Erythroblast (primary cell): ENCODE measurements around the gene PPT2.
A peak's percentile ranks its signal among the peaks of the same experiment; 100 is the strongest.

Source experiments
- DNase-seq, 2 experiments: peaks; one replicate each; lab custom pipeline; 2025; lab: John Stamatoyannopoulos, UW
- GATA1 ChIP-seq: IDR thresholded peaks from 2 replicates; pipeline ENCODE4 v1.6.1; 2011; ENCODE audit warnings: low read depth, mild to moderate bottlenecking, control low read depth, low read length, moderate library complexity
- POLR2A ChIP-seq: IDR thresholded peaks from 2 replicates; pipeline ENCODE4 v1.6.1; 2011; ENCODE audit warnings: mild to moderate bottlenecking, low read length

Gene PPT2

DNA sequence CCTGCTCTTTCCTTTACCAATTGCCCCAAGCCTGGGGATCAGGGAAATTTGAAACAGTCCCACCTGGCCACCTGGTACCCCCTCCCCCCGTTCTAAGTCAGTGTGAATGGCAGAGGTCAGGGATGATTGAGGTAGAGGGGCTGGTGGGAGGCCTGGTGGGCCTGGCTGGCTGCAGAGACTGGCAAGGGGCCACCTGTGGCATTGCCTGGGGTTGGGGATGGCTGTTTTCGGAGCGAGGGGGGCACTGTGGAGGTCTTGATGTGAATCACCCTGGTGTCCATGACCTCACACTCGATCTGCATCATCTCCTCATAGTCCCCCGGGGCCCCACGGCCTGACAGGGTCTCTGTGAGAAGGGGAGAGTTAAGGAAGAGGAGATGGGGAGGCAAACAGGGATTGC is 38.3 kb upstream of the PPT2 start:
- TF ChIP-seq GATA1 (no peak), POLR2A (no peak)
- DNase-seq, result no peak

DNA sequence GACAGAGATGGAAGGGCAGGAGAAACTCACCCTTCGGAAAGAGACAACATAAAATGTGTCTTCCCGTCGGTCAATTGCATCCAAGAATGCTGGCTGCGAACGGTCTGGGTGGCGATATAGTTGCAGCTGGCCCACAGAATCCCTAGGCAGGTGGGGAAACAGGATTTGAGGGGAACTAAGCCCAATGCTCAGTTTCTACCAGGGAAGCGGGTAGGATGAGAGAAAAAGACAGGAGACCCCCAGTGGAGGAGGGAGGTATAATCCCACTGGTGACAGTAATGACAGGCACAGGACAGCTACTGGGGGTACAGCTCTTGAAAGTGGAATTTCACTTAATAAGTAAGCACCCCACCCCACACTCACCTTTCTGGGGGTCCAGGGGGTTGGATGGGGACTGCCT is 37.3 kb upstream of the PPT2 start:
- peak; percentile 27 to 51 for DNase-seq
- no peak for TF ChIP-seq POLR2A

- TF ChIP-seq GATA1 (no peak), POLR2A (no peak)
- no peak for DNase-seq
Observed at GRCh38 chr6:32117461-32117860, 36.5 kb upstream of the PPT2 start.

- DNase-seq, result peak; percentile 86 to 91
- TF ChIP-seq POLR2A (no peak), GATA1 (no peak)
Observed at GRCh38 chr6:32118782-32119628, 34.9 kb upstream of the PPT2 start.

- DNase-seq, result no peak
- no peak for TF ChIP-seq POLR2A
- no peak for TF ChIP-seq GATA1
Observed at GRCh38 chr6:32120573-32121059, 33.3 kb upstream of the PPT2 start.

GRCh38 chr6:32123681-32124080 is 30.3 kb upstream of the PPT2 start:
- TF ChIP-seq GATA1 (no peak), POLR2A (no peak)

DNA sequence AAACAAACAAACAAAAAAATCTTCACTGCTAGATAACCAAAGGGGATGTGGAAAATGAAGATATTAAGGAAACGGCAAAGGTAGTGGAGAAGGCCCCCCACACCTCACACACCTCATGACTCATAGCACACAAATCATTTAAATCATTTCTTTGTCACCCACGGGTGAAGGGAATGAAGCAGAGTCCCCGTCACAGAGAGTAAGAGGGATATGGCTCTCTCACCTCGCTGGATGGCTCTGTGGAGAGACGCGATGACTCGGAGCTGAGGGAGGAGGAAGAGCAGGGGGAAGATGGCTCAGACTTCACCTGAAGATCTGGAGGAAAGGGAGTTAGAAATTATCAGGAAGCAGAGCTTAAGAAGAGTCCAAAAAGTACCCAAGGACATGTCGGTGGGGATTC is 27.1 kb upstream of the PPT2 start:
- TF ChIP-seq POLR2A (no peak), GATA1 (no peak)
- no peak for DNase-seq

More at GRCh38 chr6:32123681-32124080, 30.3 kb upstream of the PPT2 start:
- DNase-seq, result no peak

DNA sequence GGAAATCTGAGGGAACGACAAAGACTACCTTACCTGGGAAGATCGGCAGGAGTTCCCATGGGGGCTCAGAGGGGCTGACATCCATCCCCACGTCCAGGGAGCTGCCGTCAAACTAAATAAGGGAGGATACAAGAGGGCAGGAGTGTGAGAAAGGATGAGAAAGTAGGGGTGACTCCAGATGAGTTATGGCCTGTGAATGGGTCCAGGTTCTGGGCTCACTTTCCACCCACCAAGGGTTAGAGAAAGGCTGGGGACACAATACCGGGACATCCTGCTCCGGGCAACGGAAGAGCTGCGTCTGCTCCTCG is 26.6 kb upstream of the PPT2 start:
- TF ChIP-seq POLR2A (no peak), GATA1 (no peak)
- DNase-seq, result no peak

GRCh38 chr6:32127717-32128592 is 26.0 kb upstream of the PPT2 start, which contains the start of gene ATF6B:
ATF6B (minus strand) TSS chr6:32128246; CDS start chr6:32128207, 39 bp downstream.
- peak; percentile 83 for TF ChIP-seq POLR2A
- no peak for TF ChIP-seq GATA1
- DNase-seq, result peak; percentile 99 to 100

GRCh38 chr6:32128751-32129296 is 25.1 kb upstream of the PPT2 start:
- no peak for DNase-seq
- no peak for TF ChIP-seq GATA1
- TF ChIP-seq POLR2A, result no peak

- DNase-seq, result no peak
- no peak for TF ChIP-seq GATA1
Observed at GRCh38 chr6:32129297-32130088, 24.4 kb upstream of the PPT2 start.

GRCh38 chr6:32131439-32131948 is 22.4 kb upstream of the PPT2 start:
- peak; percentile 88 to 96 for DNase-seq
- TF ChIP-seq GATA1, result peak; percentile 65
- no peak for TF ChIP-seq POLR2A

DNA sequence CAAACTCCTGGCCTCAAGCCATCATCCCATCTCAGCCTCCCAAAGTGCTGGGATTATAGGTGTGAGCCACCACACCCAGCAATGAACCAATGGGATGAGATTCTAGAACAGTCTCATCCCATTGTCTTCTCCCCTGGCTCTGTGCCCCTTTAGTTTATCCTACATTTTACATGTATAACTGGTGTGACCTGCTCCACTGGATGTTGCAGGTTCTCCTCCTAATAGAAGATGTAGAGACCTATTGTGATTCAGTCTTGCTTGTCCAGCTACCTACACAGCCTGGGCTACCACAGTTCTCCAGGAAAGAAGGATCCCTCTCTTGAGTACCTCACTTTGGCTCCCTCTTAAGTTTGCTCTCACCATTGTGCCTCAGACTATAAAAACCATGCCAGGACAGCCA is 21.8 kb upstream of the PPT2 start:
- TF ChIP-seq POLR2A (no peak), GATA1 (no peak)
- no peak for DNase-seq
